Gastrocnemius medialis (tissue), 4 donors: Measurements from ENCODE around the gene OR10A3. TPM values are rescaled to one million over a fixed set of nuclear protein-coding genes. Genes with fewer than 3 reads are reported as not detected.

Experiments
- ATAC-seq, 2 donors: fragments of 150-250 bp; one replicate each; pipeline ENCODE4 v1.9.1; 2016
- DNase-seq, 2 donors: peaks; one replicate each; pipeline ENCODE4 v3.0.0-alpha.2; 2019
- H3K27ac ChIP-seq, 4 donors: fragments of 200-600 bp; sonication (generic); 1 replicate in 1 of 4; 2 replicates in 3 of 4; pipeline ENCODE4 v1.5.1; 2016 to 2018; ENCODE audit warnings: mild to moderate bottlenecking in 2 of 4, moderate library complexity in 1 of 4
- H3K27me3 ChIP-seq, 3 donors: fragments of 200-600 bp; sonication (generic) in 2 of 3; 1 replicate in 1 of 3; 2 replicates in 2 of 3; pipeline versions ENCODE4 v1.5.1 to v1.6.0; 2016 to 2019; ENCODE audit warnings: mild to moderate bottlenecking in 1 of 3, moderate library complexity in 1 of 3
- H3K36me3 ChIP-seq, 2 donors: fragments of 200-600 bp; sonication (generic) in 1 of 2; one replicate each; pipeline ENCODE4 v1.5.1; 2017 to 2018
- H3K4me1 ChIP-seq, 2 donors: fragments of 200-600 bp; sonication (generic) in 1 of 2; one replicate each; pipeline ENCODE4 v1.5.1; 2016 to 2017; ENCODE audit warnings: mild to moderate bottlenecking in 2 of 2
- H3K4me3 ChIP-seq, 4 donors: fragments of 200-600 bp; sonication (generic) in 3 of 4; 1 replicate in 1 of 4; 2 replicates in 3 of 4; pipeline ENCODE4 v1.5.1; 2016 to 2019; ENCODE audit warnings: mild to moderate bottlenecking in 2 of 4
- H3K9me3 ChIP-seq, 3 donors: fragments of 200-600 bp; sonication (generic) in 2 of 3; 1 replicate in 1 of 3; 2 replicates in 2 of 3; pipeline ENCODE4 v1.5.1; 2016 to 2019
- CTCF ChIP-seq, 5 experiments: fragments of 450-650 bp in 3 of 5; fragments of 200-600 bp in 2 of 5; sonication (generic) in 2 of 5; IDR thresholded peaks in 4 of 5; conservative IDR thresholded peaks in 1 of 5; 1 replicate in 4 of 5; 2 replicates in 1 of 5; pipeline ENCODE4 v1.5.1; 2016 to 2019; ENCODE audit warnings: antibody characterized with exemption in 5 of 5, mild to moderate bottlenecking in 3 of 5, moderate library complexity in 3 of 5
- POLR2A ChIP-seq, 2 donors: fragments of 450-650 bp; IDR thresholded peaks; one replicate each; pipeline ENCODE4 v1.6.1; 2017; ENCODE audit warnings: antibody characterized with exemption in 2 of 2, mild to moderate bottlenecking in 2 of 2, moderate library complexity in 2 of 2
- in situ Hi-C, 4 donors: fragments of 200-750 bp; cut with MboI; loops; one replicate each; pipeline versions ENCODE4 v1.15.0 to v1.8.0; 2017; ENCODE audit warnings: low sequenced_read_pairs in 4 of 4
- intact Hi-C: fragments of 100-400 bp; cut with DNase I; formaldehyde crosslinking; loops from one replicate; pipeline ENCODE4 v1.15.1; 2023; ENCODE audit warnings: low total_unique reads
- total RNA-seq, 4 donors: library from RNA; depleted of rRNA; stranded (reverse); fragments of >200 nt; gene quantifications; one replicate each; pipeline versions ENCODE4 v1.1.0 to v1.2.3, GENCODE V29; 2016

OR10A3 gene
- total RNA-seq, 4 donors from 2014 or later: not detected

GRCh38 chr11:7890417-7891172, 50.9 kb downstream of the OR10A3 start:
- Histone ChIP-seq H3K36me3 (no peaks in the 10 kb centered on the region), H3K9me3 (no peaks in the 10 kb centered on the region), H3K4me1 (no peaks in the 10 kb centered on the region), H3K27me3 (no peaks in the 10 kb centered on the region), H3K27ac (no peak overlapping the region), H3K4me3 (no peak overlapping the region)
- intact Hi-C loops (loop anchor here (10.0 kb wide), 1 partner anchor 204 kb away; no protein-coding TSS in a partner anchor), in situ Hi-C loops (loop anchor here in 1 of 4 donors (5.0 to 10.0 kb wide), 2 partner anchors 97 to 214 kb away; partner anchors contain the start of gene EIF3F)
- DNase-seq (no peak), ATAC-seq (no peak)
- TF ChIP-seq POLR2A (IDR thresholded peaks at IDR 0.05) (no peak), CTCF (IDR thresholded peaks at IDR 0.05 in 4 of 5, conservative IDR thresholded peaks at IDR 0.05 in 1 of 5) (no peak)

- H3K9me3 ChIP-seq: no peaks in the 10 kb centered on the region
- in situ Hi-C loops (loop anchor here in 1 of 4 donors (5.0 to 10.0 kb wide), 2 partner anchors 97 to 215 kb away; partner anchors contain the start of gene EIF3F), intact Hi-C loops (loop anchor here (10.0 kb wide), 1 partner anchor 205 kb away; no protein-coding TSS in a partner anchor)
- no peak overlapping the region for H3K27ac ChIP-seq
- TF ChIP-seq POLR2A (IDR thresholded peaks at IDR 0.05): no peak
- no peak for TF ChIP-seq CTCF (IDR thresholded peaks at IDR 0.05 in 4 of 5, conservative IDR thresholded peaks at IDR 0.05 in 1 of 5)
- ATAC-seq: no peak
- H3K4me3 ChIP-seq: no peak overlapping the region
- DNase-seq: no peak
- no peaks in the 10 kb centered on the region for H3K36me3 ChIP-seq
- no peaks in the 10 kb centered on the region for H3K4me1 ChIP-seq
- no peaks in the 10 kb centered on the region for H3K27me3 ChIP-seq
These were observed 51.5 kb downstream of the OR10A3 start for GRCh38 chr11:7889985-7890384.

Other genes with a start within 250 kb of the OR10A3 start
- gene OVCH2, start 235.2 kb downstream of the OR10A3 start, total RNA-seq: not detected
- gene OR5P2, start 144.8 kb downstream of the OR10A3 start, total RNA-seq: not detected
- gene OR5P3, start 110.9 kb downstream of the OR10A3 start, total RNA-seq: not detected
- not detected for gene OR10A6, start 10.4 kb downstream of the OR10A3 start, total RNA-seq
- not detected for gene NLRP10, start 23.7 kb upstream of the OR10A3 start, total RNA-seq
- 100 to 1,000 TPM; 187 to 303 (median 239) TPM for gene EIF3F, start 45.6 kb upstream of the OR10A3 start, total RNA-seq
- gene TUB, start 139.5 kb upstream of the OR10A3 start, total RNA-seq: 1 to 10 TPM in 2 of 4 donors, under 1 TPM in 2; 0.71 to 1.2 (median 1.1) TPM
- 1 to 10 TPM; 2.2 to 7.1 (median 4.1) TPM for gene RIC3, start 227.3 kb upstream of the OR10A3 start, total RNA-seq